ENCODE results near the gene ZNF30. TPM values are rescaled to one million over a fixed set of nuclear protein-coding genes. Genes with fewer than 3 reads are reported as not detected.
A peak's percentile ranks its signal among the peaks of the same experiment; 100 is the strongest.

Gene ZNF30
- total and polyA plus RNA-seq, 2 experiments from 2014 or later = 4.1 to 18.7 TPM

DNA sequence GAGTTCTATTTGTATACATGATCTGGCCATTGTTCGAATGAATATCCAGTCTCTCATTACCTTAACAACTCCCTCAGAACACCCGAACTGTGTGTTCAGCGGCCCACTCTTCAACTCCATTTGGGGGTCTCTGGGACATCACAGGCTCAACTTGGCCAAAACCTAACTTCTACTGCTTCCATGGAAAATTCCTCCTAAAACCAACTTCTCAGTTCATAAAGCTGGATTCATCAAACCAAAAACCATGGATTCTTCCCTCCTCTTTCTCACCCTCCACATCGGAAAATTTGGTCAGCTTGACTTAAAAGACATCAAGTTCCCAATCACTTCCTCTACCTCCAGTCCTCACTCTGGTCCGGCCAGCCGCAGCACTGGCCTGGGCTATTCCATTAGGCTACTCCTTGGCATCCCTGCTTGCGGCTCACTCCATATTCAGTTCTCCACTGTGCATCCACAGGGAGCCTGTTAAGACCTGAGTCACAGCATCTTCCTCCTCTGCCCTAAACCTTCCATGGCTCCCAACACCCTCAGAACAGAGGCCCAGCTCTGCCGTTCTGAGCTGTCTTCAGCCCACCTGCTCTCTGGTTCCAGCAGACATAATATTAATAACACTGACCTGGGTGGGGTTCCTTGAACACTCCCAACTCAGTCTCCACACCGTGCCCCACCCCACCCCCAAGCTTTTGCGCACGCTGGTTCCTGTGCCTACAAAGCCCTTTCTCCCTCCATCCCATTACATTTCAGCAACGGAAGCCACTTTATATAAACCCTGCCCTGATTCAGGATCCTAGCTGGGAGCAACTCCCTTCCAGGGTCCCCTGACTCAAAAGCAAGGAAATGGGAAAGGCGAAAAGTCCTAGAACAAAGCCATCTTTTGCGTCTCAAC lies 36.2 kb downstream of the ZNF30 start (continued):
- TF ChIP-seq, protein P1, sequence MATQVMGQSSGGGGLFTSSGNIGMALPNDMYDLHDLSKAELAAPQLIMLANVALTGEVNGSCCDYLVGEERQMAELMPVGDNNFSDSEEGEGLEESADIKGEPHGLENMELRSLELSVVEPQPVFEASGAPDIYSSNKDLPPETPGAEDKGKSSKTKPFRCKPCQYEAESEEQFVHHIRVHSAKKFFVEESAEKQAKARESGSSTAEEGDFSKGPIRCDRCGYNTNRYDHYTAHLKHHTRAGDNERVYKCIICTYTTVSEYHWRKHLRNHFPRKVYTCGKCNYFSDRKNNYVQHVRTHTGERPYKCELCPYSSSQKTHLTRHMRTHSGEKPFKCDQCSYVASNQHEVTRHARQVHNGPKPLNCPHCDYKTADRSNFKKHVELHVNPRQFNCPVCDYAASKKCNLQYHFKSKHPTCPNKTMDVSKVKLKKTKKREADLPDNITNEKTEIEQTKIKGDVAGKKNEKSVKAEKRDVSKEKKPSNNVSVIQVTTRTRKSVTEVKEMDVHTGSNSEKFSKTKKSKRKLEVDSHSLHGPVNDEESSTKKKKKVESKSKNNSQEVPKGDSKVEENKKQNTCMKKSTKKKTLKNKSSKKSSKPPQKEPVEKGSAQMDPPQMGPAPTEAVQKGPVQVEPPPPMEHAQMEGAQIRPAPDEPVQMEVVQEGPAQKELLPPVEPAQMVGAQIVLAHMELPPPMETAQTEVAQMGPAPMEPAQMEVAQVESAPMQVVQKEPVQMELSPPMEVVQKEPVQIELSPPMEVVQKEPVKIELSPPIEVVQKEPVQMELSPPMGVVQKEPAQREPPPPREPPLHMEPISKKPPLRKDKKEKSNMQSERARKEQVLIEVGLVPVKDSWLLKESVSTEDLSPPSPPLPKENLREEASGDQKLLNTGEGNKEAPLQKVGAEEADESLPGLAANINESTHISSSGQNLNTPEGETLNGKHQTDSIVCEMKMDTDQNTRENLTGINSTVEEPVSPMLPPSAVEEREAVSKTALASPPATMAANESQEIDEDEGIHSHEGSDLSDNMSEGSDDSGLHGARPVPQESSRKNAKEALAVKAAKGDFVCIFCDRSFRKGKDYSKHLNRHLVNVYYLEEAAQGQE (IDR thresholded peaks at IDR 0.05; ENCODE audit: unreplicated experiment) = no peak
- TF ChIP-seq POLR2AphosphoS5 (IDR thresholded peaks at IDR 0.05; ENCODE audit: low read depth) = no peak
- TF ChIP-seq, protein P2, sequence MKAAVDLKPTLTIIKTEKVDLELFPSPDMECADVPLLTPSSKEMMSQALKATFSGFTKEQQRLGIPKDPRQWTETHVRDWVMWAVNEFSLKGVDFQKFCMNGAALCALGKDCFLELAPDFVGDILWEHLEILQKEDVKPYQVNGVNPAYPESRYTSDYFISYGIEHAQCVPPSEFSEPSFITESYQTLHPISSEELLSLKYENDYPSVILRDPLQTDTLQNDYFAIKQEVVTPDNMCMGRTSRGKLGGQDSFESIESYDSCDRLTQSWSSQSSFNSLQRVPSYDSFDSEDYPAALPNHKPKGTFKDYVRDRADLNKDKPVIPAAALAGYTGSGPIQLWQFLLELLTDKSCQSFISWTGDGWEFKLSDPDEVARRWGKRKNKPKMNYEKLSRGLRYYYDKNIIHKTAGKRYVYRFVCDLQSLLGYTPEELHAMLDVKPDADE (IDR thresholded peaks at IDR 0.05) = no peak
- no peak for TF ChIP-seq ZNF114 (CRISPR knock-in tag; IDR thresholded peaks at IDR 0.05)
- no peak for TF ChIP-seq CREB1 (CRISPR knock-in tag; IDR thresholded peaks at IDR 0.05; ENCODE audit: low read depth)
- no peak for TF ChIP-seq EZH2 (IDR thresholded peaks at IDR 0.05; ENCODE audit: low read depth, unreplicated experiment)
- TF ChIP-seq STAT1 (IDR thresholded peaks at IDR 0.05; ENCODE audit: unreplicated experiment) = no peak

DNA sequence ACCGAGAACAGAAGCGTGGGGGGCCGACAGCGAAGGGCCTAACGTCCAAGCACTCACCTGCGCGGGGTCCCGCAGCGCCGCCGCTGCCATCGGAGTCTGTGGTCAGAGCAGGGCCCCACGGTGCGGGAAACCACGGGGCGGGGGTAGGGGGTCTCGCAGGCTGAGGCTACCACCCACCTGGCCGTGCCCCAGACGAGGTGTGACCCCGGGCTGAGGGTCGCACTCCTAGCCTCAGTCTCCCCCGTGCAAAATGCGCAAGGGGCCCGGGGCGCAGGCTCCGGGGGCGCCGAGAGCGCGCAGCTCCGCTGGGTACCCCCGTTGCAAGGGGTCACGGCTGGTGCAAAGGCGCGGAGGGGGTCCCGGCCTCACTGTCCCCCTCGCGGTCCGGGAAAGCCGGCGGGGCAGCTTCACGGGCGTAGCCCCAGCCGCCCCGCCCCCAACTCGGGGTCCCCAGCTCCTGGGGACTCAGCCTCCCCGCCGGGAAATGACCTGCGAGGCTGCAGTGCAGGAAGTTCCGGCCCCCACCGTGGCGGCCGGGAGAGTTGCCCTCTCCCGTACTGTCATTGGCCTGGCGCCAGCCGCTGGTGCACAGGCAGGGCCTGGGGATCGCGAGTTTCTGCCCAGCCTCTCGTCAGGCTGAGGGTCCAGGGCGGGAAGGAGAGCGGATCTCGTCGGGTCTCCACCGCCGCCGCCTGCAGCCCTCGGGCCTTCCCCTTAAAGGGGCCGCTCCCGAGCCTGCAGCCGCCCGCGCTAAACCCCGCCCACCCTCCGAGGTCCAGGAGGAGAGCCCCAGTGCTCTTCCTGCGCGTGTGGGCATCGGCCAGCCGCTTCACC lies 37.1 kb downstream of the ZNF30 start, which contains the start of gene ZNF792:
Gene ZNF792 (minus strand): TSS at position 657 of the 834 bp plus-strand sequence. CDS start 567 bp downstream, at position 90.
- H3K4me1 Mint-ChIP-seq = peaks cover 13% of the 10 kb centered on the region
- no peaks in the 10 kb centered on the region for H4K20me1 ChIP-seq (replicated peaks; ENCODE audit: insufficient read depth)
- H3K4me1 ChIP-seq (ENCODE audit: insufficient read depth) = peaks cover 13% of the 10 kb centered on the region
- H3K79me2 ChIP-seq (replicated peaks; ENCODE audit: insufficient read depth) = peaks cover 15% of the 10 kb centered on the region
- ATAC-seq (peak; percentile 95), DNase-seq (ENCODE audit: low spot score) (peak; percentile 88)
- H3K9me3 Mint-ChIP-seq = peaks cover 69% of the 10 kb centered on the region
- H3K27ac Mint-ChIP-seq = no peak within 1 kb of the TSS
- H3K36me3 Mint-ChIP-seq (ENCODE audit: low read depth) = peaks cover 64% of the 10 kb centered on the region
- H3F3A ChIP-seq (replicated peaks; ENCODE audit: low read depth) = 0 out of 2 replicates have a peak, but pooled peaks cover 3% of the 10 kb centered on the region
- H3K4me3 ChIP-seq = peak within 1 kb of the TSS; percentile 97
- no peak within 1 kb of the TSS; the same call in 1 of the 2 replicates for H3K27ac ChIP-seq (ENCODE audit: low read depth)
- peak within 1 kb of the TSS; percentile 97 for H2AFZ ChIP-seq
- peaks cover 8% of the 10 kb centered on the region for H3K36me3 ChIP-seq (ENCODE audit: insufficient read depth)
- peak within 1 kb of the TSS; percentile 97 for H3K4me2 ChIP-seq
- peaks cover 25% of the 10 kb centered on the region for H3K27me3 Mint-ChIP-seq (ENCODE audit: insufficient read depth, low read depth, poor library complexity)
- peaks cover 11% of the 10 kb centered on the region for H3K27me3 ChIP-seq (ENCODE audit: insufficient read depth)
- no peaks in the 10 kb centered on the region for H3K9me2 ChIP-seq (ENCODE audit: insufficient read depth)
- H3K4me3 Mint-ChIP-seq = peak within 1 kb of the TSS; percentile 76
- TF ChIP-seq ZNF114 (CRISPR knock-in tag; IDR thresholded peaks at IDR 0.05) = no peak
- TF ChIP-seq, protein P2 (IDR thresholded peaks at IDR 0.05) = peak; percentile 44; the same call in 1 of the 2 replicates
- TF ChIP-seq EZH2phosphoT487 (IDR thresholded peaks at IDR 0.05; ENCODE audit: unreplicated experiment) = no peak
- TF ChIP-seq, protein P1 (IDR thresholded peaks at IDR 0.05; ENCODE audit: unreplicated experiment) = no peak
- TF ChIP-seq CREB1 (CRISPR knock-in tag; IDR thresholded peaks at IDR 0.05; ENCODE audit: low read depth) = no peak
- TF ChIP-seq STAT1 (IDR thresholded peaks at IDR 0.05; ENCODE audit: unreplicated experiment) = no peak
- no peak for TF ChIP-seq EZH2 (IDR thresholded peaks at IDR 0.05; ENCODE audit: low read depth, unreplicated experiment)
- TF ChIP-seq POLR2AphosphoS5 (IDR thresholded peaks at IDR 0.05; ENCODE audit: low read depth) = peak; percentile 62
